GM12801 (cell line): ENCODE data around the gene HS2ST1.
A peak's percentile ranks its signal among the peaks of the same experiment; 100 is the strongest.

Experiments used
- TF ChIP-seq, protein P1 (sequence below): IDR thresholded peaks from one replicate; pipeline ENCODE4 v1.5.1; 2011; ENCODE audit warnings: control low read depth; ENCODE audit not compliant: insufficient read length; ENCODE audit errors: extremely low read depth

The HS2ST1 gene

DNA sequence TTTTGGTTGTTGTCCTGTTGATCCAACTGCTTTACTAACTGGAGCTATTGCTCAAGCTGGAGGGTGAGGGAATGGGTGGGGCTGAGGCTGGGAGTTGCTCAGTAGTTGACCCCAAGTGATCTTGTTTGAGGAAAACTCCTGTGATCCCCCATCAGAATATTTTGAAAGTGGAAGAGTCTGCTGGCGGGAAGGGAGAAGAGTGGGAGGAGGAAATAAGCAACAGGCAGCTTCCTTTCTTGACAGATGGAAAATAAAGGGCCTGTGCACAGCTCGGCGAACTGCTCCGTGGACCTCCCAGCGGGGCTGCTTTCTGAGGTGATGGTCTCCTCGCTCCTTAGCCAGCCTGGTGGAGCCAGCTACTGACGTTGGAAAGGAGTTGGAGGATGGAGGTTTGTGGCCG is 215.2 kb downstream of the HS2ST1 start:
- TF ChIP-seq, protein P1, sequence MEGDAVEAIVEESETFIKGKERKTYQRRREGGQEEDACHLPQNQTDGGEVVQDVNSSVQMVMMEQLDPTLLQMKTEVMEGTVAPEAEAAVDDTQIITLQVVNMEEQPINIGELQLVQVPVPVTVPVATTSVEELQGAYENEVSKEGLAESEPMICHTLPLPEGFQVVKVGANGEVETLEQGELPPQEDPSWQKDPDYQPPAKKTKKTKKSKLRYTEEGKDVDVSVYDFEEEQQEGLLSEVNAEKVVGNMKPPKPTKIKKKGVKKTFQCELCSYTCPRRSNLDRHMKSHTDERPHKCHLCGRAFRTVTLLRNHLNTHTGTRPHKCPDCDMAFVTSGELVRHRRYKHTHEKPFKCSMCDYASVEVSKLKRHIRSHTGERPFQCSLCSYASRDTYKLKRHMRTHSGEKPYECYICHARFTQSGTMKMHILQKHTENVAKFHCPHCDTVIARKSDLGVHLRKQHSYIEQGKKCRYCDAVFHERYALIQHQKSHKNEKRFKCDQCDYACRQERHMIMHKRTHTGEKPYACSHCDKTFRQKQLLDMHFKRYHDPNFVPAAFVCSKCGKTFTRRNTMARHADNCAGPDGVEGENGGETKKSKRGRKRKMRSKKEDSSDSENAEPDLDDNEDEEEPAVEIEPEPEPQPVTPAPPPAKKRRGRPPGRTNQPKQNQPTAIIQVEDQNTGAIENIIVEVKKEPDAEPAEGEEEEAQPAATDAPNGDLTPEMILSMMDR = no peak

DNA sequence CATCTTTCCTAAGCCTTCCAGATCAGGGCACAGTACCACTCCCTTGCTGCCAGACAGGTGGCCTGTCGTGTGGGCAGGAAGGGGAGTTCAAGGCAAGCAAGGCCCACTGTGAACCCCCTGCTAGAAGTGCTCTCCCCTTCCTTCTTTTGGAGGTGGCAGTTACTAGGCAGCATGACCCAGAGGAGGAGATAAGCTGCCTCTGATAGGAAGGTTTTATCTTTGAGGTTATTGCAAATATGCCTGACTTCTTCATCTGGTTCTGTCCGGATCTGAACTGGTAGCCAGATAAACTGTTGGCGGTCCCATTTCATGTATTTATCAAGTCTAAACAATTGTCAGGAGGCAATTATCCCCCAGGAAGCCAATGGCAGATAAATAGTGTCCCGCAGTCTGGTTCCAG is 216.0 kb downstream of the HS2ST1 start:
- TF ChIP-seq, protein P1 = no peak

DNA sequence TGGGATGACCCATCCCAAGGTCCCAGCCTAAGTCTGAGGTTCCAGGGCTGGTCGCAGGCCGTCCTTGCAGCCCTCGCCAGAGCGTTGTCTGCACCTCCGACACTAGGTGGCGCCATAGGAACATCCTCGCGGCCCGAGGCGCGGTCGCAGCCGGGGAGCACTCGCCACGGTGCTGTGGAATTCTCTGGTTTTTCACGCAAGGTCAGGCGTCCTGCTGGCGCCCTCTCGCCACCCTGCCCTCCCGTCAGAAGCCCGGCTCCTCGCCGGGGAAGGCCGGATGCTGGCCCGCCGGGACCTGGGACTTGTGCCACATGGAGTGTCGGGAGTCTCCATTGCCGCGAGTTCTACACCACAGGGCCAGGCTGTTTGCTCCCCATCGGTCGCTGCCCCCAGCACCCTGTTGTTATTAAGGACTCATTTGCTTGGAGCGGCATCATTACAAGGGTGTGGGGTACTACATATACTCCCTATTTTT is 217.4 kb downstream of the HS2ST1 start:
- TF ChIP-seq, protein P1 = peak; percentile 28

DNA sequence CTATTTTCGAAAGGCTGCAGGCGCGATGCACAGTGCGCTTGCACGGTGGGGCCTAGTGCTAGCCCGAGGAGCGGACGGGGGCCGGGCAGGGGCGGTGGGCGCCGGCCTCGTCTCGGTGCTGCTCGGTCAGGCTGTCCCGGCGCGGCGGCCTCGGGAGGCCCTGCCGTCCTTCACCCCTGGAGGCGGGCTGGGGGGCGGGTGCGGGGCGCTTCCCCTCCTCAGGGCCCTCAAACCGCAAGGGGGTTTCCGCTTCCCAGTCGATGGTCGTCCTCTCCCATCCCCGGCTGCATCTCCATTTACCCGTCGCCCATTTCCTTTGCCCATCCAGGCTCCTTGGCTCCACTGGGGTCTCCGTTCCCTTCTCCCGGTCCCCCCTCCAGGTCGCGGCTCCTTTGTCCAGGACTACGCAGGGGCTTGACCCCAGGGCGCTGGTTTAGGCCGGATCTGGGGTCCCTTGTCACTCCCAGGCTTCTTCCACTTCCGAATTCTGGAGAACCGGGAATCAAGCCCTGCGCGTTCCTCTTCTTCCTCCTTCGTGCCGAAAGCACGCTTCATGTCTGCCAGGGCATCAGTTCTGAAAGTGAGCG is 217.9 kb downstream of the HS2ST1 start:
- TF ChIP-seq, protein P1 = no peak

DNA sequence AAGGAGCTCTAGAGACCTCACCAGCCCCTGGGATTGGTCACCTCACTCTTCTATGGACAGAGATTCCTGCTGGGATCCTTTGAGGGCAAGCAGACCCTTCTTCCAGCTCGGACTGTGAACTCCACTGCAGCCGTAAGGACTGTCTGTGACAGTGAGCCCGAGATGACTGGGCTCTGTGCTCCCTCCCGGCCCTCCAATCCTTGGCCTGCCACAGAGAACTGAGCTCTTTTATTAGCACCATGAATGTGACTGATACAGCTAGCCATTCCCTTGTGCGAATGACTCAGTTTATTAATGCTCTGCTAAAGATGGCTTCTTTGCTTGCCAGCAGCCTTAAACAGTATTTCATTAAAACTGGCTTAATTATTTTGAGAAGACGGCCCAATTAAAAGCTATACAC is 219.6 kb downstream of the HS2ST1 start:
- TF ChIP-seq, protein P1 = no peak

DNA sequence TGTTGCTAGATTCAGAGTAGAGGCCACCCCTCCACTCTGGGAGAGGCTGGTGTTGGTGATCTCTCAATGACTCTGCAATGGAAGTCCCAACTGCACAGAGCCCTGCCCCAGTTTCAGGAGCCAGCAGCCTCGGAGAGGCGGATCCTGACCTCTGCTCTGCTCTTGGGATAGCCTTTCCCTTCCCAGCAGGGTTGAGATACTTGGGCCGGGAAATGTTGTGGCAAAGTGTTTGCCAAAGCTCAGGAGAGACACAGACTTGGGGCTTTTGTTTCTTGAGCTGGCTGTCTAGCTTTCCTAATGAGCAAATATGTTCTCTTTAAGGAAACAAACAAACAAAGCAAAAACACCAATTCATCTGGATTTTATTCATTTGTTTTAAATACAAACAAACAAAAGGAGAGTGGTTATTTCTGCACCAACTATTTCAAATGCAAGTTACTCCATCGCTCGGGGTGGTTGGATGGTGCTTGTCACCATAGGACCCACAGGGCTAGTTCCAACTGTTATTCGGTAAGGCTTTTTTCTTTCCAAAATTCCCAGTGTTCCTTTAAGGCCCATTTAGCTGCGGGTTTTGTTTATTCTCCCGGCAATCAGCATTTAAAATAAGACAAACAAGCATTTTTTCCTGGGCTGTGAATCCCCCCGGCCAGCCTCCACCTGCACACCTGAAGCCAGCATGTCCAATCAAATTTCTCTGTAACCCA is 220.3 kb downstream of the HS2ST1 start:
- TF ChIP-seq, protein P1 = no peak

DNA sequence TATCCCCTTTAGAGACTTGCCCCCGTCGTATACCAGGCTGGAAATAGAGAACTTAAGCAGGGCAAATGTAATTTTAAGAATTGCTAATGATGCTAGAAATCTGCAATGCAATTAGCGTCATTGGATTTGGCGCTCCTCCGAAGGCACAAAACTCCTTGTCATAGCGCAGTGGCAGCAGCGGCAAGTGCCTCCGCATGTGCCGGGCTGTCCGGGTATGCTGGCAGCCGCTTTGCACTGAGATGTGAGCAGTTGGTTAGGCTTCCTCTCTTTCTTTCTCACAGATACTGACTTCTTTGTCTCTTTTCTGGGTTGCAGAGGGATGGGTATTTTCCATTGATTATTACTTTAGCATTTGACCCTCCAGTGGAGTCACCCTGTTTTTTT is 220.9 kb downstream of the HS2ST1 start:
- TF ChIP-seq, protein P1 = no peak
